ENCODE results near the gene GDI2.

GDI2 gene

GRCh38 chr10:5730766-5731165 lies 82.5 kb downstream of the GDI2 start:
- Histone ChIP-seq H3K27me3 (ENCODE audit: control insufficient read depth, insufficient read depth, low read length) (no peaks in the 10 kb centered on the region), H3K27ac (ENCODE audit: low read length) (no peak overlapping the region), H3K4me1 (ENCODE audit: control insufficient read depth, insufficient read depth, low read length) (no peaks in the 10 kb centered on the region), H3K36me3 (ENCODE audit: control insufficient read depth, insufficient read depth, low read length) (peaks cover 7% of the 10 kb centered on the region; the same call in 1 of the 2 replicates), H3K9me3 (ENCODE audit: control insufficient read depth, insufficient read depth, low read length) (no peaks in the 10 kb centered on the region), H3K4me3 (ENCODE audit: low read length) (no peak overlapping the region)
- WGBS (ENCODE audit: insufficient coverage, insufficient read length), result no CpG with 5 or more reads among the region's 4 CpGs
- no peak for DNase-seq (ENCODE audit: low read depth, low spot score)

GRCh38 chr10:5723692-5724091 lies 89.5 kb downstream of the GDI2 start:
- WGBS (ENCODE audit: insufficient coverage, insufficient read length), result no CpG with 5 or more reads among the region's 2 CpGs
- H3K4me1 ChIP-seq (ENCODE audit: control insufficient read depth, insufficient read depth, low read length), result no peaks in the 10 kb centered on the region; the same call in 1 of the 2 replicates
- H3K27ac ChIP-seq (ENCODE audit: low read length), result no peak overlapping the region
- DNase-seq (ENCODE audit: low read depth, low spot score), result no peak
- no peaks in the 10 kb centered on the region for H3K9me3 ChIP-seq (ENCODE audit: control insufficient read depth, insufficient read depth, low read length)
- H3K4me3 ChIP-seq (ENCODE audit: low read length), result no peak overlapping the region
- no peaks in the 10 kb centered on the region for H3K36me3 ChIP-seq (ENCODE audit: control insufficient read depth, insufficient read depth, low read length)
- H3K27me3 ChIP-seq (ENCODE audit: control insufficient read depth, insufficient read depth, low read length), result no peaks in the 10 kb centered on the region

- no peak overlapping the region for H3K27ac ChIP-seq (ENCODE audit: low read length)
- no peak overlapping the region for H3K4me3 ChIP-seq (ENCODE audit: low read length)
- no peaks in the 10 kb centered on the region for H3K9me3 ChIP-seq (ENCODE audit: control insufficient read depth, insufficient read depth, low read length)
- no peaks in the 10 kb centered on the region for H3K27me3 ChIP-seq (ENCODE audit: control insufficient read depth, insufficient read depth, low read length)
- no CpG with 5 or more reads among the region's 7 CpGs for WGBS (ENCODE audit: insufficient coverage, insufficient read length)
- H3K36me3 ChIP-seq (ENCODE audit: control insufficient read depth, insufficient read depth, low read length), result no peaks in the 10 kb centered on the region
- no peak for DNase-seq (ENCODE audit: low read depth, low spot score)
- no peaks in the 10 kb centered on the region; the same call in 1 of the 2 replicates for H3K4me1 ChIP-seq (ENCODE audit: control insufficient read depth, insufficient read depth, low read length)
These were observed 93.1 kb downstream of the GDI2 start for GRCh38 chr10:5720182-5720581.

GRCh38 chr10:5719546-5719945 lies 93.7 kb downstream of the GDI2 start:
- no peaks in the 10 kb centered on the region for H3K4me1 ChIP-seq (ENCODE audit: control insufficient read depth, insufficient read depth, low read length)
- H3K27ac ChIP-seq (ENCODE audit: low read length), result no peak overlapping the region
- no peaks in the 10 kb centered on the region for H3K36me3 ChIP-seq (ENCODE audit: control insufficient read depth, insufficient read depth, low read length)
- whole genome bisulfite sequencing (ENCODE audit: insufficient coverage, insufficient read length), result no CpG with 5 or more reads among the region's 3 CpGs
- no peak overlapping the region for H3K4me3 ChIP-seq (ENCODE audit: low read length)
- no peaks in the 10 kb centered on the region for H3K27me3 ChIP-seq (ENCODE audit: control insufficient read depth, insufficient read depth, low read length)
- no peaks in the 10 kb centered on the region for H3K9me3 ChIP-seq (ENCODE audit: control insufficient read depth, insufficient read depth, low read length)
- no peak for DNase-seq (ENCODE audit: low read depth, low spot score)
